ELR (cell line): ENCODE measurements around the gene ANKRD44.
"Not testable (repeated sequence)": the region's sequence is repeated elsewhere in the genome, so short reads cannot be mapped to it uniquely, and the experiment has no call there.

Experiments
- DNase-seq: peaks from one replicate; pipeline ENCODE4 v3.0.0-alpha.2; 2015; ENCODE audit warnings: low read depth

ANKRD44 gene

GRCh38 chr2:197258580-197258979, 52.0 kb downstream of the ANKRD44 start:
- DNase-seq = no peak

- DNase-seq = no peak
Observed at GRCh38 chr2:197256547-197257170, 53.9 kb downstream of the ANKRD44 start.

GRCh38 chr2:197256021-197256420, 54.6 kb downstream of the ANKRD44 start:
- no peak for DNase-seq

GRCh38 chr2:197255543-197255942, 55.0 kb downstream of the ANKRD44 start:
- DNase-seq = peak; percentile 20

GRCh38 chr2:197254776-197255530, 55.6 kb downstream of the ANKRD44 start:
- DNase-seq = peak; percentile 13

- DNase-seq = no peak
Observed at GRCh38 chr2:197251576-197251975, 59.0 kb downstream of the ANKRD44 start.

GRCh38 chr2:197251163-197251562, 59.4 kb downstream of the ANKRD44 start:
- DNase-seq = no peak

GRCh38 chr2:197250084-197250397, 60.5 kb downstream of the ANKRD44 start:
- DNase-seq = no peak

GRCh38 chr2:197249381-197250083, 61.0 kb downstream of the ANKRD44 start:
- DNase-seq = no peak

- DNase-seq = no peak
Observed at GRCh38 chr2:197248623-197249022, 62.0 kb downstream of the ANKRD44 start.

- no peak for DNase-seq
Observed at GRCh38 chr2:197248001-197248401, 62.6 kb downstream of the ANKRD44 start.

GRCh38 chr2:197247083-197247482, 63.5 kb downstream of the ANKRD44 start:
- no peak for DNase-seq

GRCh38 chr2:197245829-197246804, 64.5 kb downstream of the ANKRD44 start:
- no peak for DNase-seq

GRCh38 chr2:197244349-197244748, 66.2 kb downstream of the ANKRD44 start:
- DNase-seq = no peak

- DNase-seq = no peak
Observed at GRCh38 chr2:197242719-197243118, 67.9 kb downstream of the ANKRD44 start.

GRCh38 chr2:197241596-197241995, 69.0 kb downstream of the ANKRD44 start:
- no peak for DNase-seq

- DNase-seq = no peak
Observed at GRCh38 chr2:197241153-197241552, 69.4 kb downstream of the ANKRD44 start.

- DNase-seq = no peak
Observed at GRCh38 chr2:197240421-197241041, 70.0 kb downstream of the ANKRD44 start.

- DNase-seq = not testable (repeated sequence)
Observed at GRCh38 chr2:197240018-197240417, 70.6 kb downstream of the ANKRD44 start.

- DNase-seq = no peak
Observed at GRCh38 chr2:197239434-197239833, 71.1 kb downstream of the ANKRD44 start.

GRCh38 chr2:197238043-197238365, 72.6 kb downstream of the ANKRD44 start:
- DNase-seq = no peak
